Stomach (tissue), 4 donors: ENCODE results near the gene PET117.

Experiments used
- CTCF ChIP-seq, 7 experiments: fragments of 450-650 bp in 4 of 7; fragments of 200-600 bp in 3 of 7; sonication (generic) in 3 of 7; IDR thresholded peaks; one replicate each; pipeline ENCODE4 v1.5.1; 2016 to 2019; ENCODE audit warnings: antibody characterized with exemption in 7 of 7, control low read depth in 2 of 7, mild to moderate bottlenecking in 1 of 7
- POLR2A ChIP-seq, 4 donors: fragments of 450-650 bp; IDR thresholded peaks; one replicate each; pipeline ENCODE4 v1.6.1; 2016; ENCODE audit warnings: antibody characterized with exemption in 4 of 4, control low read depth in 2 of 4, mild to moderate bottlenecking in 1 of 4, moderate library complexity in 1 of 4
- POLR2AphosphoS5 ChIP-seq, 3 donors: sonication (generic); formaldehyde crosslinking; IDR thresholded peaks; one replicate each; pipeline ENCODE4 v1.6.1; 2016; ENCODE audit warnings: antibody characterized with exemption in 3 of 3

- TF ChIP-seq POLR2A (IDR thresholded peaks at IDR 0.05) (no peak), CTCF (IDR thresholded peaks at IDR 0.05) (no peak), POLR2AphosphoS5 (IDR thresholded peaks at IDR 0.05) (no peak)
Measured at GRCh38 chr20:18180815-18181214, 43.2 kb downstream of the PET117 start.
